Activated T-helper 9 cell treated with anti-CD3 and anti-CD28 coated beads, Interleukin-2, amount 50 U/mL, for 16 hours (primary cell): ENCODE results near the gene ITPR2.
"Not testable (repeated sequence)": the region's sequence is repeated elsewhere in the genome, so short reads cannot be mapped to it uniquely, and the experiment has no call there.

Experiments used
- DNase-seq: peaks from one replicate; pipeline ENCODE4 v3.0.0-alpha.2; 2020; ENCODE audit warnings: low read depth

The ITPR2 gene

DNA sequence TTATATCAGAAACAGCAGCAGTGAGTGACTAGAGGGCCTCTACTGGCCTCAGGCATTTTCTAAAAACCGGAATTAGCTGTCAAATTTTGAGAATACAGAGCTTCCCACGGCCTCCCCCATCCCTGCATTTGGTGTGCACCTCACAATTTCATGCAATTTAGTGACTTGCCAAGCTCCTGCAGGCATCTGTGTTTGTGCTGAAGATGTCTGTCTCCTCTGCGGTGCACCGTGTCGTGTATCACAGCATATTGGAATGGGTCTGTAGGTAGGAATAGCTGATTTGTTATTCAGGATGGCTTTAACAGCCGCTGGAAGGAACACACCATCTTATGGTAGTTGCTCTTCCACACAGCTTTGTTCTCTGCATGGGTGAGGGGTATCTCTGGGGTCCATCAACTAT, 497.3 kb downstream of the ITPR2 start:
- no peak for DNase-seq

DNA sequence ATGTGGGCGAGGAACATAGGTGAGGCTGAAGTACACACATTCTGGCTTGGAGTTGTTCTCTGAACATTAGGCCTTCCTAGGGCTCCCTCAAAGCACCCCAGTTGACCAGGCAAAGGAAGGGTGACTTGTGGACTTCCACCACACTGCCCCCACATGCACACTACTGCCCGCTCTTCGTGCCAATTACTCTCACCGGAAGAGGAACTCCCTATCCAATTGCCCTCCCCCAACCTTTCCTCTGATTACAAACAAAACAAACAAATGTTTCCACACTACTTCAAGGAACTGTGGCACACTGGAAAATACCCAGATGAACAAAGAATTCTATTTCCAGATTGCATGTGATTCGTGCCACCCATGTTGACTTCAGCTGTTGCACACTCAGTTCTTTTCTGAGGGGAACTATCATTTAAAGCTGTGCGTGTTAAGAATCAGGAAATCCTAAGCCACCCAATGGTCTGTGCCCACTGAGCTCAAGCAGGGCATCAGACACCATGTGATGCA, 498.3 kb downstream of the ITPR2 start:
- DNase-seq: no peak

DNA sequence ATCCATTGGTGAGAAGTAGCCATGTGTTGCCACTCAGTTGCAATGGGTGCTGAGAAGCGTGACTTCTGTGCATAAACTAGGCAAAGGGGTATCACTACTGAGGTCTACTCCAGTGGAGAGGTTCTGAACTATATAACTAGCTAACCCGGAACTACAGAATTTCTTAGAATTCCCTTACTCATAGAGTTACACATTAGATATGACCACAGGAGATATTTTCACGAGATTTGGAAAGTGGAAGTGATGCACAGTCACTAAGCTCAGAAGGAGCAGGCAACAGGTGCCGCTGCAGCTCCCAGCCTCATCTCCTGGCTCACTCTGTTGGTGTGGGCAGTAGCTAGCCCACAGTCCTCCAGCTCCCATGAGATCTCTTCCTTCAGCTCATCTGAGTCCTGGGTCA, 501.0 kb downstream of the ITPR2 start:
- DNase-seq: no peak

DNA sequence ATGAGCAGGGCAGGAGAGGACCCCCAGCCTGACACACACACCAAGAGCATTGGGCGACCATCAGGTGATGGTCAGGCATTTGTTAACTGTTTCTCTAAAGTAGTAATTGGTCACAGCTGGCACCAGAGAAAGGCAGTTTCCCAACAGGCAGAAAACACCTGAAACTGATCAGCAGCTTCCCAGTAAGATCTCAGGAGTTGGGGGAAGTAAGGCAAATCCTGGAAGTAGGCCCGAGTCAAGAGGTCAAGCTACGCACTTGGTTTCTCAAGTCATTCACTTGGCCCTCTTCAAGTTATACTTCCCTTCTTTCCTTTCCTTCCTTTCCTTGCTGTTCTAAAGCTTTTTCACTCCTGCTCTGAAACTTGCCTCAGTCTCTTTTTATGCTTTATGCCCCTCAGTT, 501.9 kb downstream of the ITPR2 start:
- DNase-seq: no peak

DNA sequence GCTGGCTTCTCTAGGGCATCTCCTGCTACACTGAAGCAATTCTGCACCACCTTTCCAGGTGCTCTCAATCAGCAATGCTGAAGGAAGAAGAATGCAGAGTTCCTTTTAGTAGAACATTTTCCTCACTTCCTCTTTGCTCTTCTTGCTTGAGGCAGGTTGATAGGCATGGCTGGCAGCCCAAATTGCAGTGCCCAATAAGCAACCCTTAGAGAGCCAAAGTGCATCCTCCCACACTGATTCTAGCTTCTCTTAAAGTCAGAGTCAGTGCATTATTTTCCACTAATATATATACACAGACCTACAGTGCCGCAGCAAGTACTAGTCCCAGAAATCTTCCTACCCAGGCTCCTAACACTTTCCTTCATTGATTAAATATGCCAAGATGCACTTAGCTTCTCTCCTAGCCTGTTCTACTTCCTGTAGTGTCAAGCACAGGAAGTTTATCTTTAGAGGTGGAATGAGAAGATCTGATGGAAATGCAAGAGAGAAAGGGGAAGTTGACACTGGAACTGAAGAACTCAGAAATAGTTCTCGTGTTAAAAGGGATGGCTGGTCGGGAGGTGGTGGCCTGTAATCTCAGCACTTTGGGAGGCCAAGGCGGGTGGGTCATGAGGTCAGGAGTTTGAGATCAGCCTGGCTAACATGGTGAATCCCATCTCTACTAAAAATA, 504.9 kb downstream of the ITPR2 start:
- DNase-seq: no peak

DNA sequence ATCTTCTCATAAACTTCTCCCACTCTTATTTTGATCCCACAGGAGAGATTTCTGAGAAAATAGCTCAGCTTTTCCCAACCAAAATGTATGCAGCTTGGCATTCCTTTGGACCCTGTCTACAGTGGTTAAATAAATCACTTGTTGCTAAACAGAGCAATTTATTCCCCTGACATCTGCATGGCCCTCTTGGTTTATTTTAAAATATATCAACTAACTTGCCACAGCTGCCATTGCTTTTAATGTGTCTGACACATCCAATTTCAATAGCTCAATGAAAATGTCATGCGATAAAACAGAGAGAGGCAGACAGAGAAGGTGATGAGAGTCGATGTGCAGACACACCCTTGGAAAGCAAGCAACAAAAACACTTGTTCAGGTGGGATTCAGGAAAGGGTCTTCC, 509.3 kb downstream of the ITPR2 start:
- DNase-seq: no peak

DNA sequence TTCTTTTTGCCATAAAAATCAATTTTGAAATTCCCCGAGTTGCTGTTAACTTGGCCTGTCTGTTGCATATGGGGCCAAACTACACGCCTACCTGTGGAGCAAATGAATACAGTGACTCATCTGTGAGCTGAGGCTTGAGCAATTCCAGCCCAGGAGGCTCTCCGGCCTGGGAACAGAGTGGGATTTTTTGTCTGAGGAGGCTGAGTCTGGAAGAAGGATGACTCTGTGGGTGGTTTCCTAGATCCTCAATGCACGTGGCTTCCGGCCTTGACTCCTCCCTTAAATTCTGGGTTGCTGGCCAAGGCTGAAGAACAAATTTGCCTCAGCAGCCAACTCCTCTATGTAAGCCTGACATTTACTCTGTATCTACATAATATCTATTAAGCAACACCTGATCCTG, 513.5 kb downstream of the ITPR2 start:
- no peak for DNase-seq

DNA sequence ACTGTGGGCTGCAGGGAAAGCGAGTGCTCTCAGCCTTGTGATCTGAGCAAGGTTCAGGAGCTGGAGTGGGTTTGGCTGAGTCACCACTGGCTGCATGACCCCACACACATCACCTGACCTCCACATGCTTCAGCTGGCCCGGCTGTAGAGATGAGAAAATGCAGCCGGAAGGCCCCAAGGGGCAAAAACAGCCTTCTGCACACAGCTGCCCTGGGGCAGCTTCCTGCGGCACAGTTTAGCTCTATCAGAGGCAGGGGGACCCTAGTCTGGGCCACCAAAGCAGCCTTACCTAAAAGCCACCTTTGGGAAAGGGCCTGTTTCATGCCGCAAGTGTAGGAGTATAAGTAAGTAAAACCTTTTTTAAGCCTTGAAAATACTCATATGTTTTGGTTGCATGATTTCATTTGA, 514.3 kb downstream of the ITPR2 start:
- DNase-seq: no peak

DNA sequence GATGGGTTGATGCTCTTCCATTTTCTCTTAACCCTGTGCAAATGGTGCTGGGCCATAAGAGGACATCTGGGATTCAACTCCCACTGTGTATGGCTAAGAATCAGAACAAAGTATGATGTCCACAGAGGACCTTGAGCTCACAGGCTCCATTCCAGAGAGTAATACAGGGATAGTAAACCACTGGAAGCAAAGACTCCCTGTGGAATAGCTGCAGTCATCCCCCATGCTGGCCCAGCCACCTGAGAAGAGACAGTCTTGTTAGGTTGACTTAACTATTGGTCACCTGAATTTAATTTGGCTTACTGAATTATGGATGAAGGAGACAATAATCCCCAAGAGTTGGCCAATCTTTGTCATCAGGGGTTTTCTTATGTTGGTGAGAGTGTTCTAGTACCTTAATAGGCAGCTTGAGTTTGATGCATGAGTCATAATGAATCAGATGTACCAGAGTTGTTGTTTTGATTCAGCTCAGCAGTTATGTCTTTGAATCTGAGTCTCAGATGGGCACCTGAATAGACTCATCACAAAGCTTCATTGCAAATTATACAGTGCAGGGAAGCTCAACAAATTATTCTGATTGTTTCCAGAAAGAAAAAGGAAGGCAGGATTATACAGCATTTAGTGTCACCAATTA, 514.9 kb downstream of the ITPR2 start:
- DNase-seq: no peak

DNA sequence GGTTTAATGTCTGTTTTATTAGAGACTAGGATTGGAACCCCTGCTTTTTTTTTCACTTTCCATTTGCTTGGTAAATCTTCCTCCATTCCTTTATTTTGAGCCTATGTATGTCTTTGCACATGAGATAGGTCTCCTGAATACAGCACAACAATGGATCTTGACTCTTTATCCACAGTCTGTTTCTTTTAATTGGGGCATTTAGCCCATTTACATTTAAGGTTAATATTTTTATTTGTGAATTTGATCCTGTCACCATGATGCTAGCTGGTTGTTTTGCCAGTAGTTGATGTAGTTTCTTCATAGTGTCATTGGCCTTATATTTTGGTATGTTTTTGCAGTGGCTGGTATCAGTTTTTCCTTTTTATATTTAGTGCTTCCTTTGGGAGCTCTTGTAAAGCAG, 518.9 kb downstream of the ITPR2 start:
- not testable (repeated sequence) for DNase-seq

DNA sequence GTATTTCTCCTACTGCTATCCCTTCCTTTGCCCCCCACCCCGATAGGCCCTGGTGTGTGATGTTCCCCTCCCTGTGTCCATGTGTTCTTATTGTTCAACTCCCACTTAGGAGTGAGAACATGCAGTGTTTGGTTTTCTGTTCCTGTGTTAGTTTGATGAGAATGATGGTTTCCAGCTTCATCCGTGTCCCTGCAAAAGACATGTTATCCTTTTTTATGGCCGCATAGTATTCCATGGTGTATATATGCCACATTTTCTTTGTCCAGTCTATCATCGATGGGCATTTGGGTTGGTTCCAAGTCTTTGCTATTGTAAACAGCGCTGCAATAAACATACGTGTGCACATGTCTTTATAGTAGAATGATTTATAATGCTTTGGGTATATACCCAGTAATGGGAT, 522.5 kb downstream of the ITPR2 start:
- DNase-seq: not testable (repeated sequence)

DNA sequence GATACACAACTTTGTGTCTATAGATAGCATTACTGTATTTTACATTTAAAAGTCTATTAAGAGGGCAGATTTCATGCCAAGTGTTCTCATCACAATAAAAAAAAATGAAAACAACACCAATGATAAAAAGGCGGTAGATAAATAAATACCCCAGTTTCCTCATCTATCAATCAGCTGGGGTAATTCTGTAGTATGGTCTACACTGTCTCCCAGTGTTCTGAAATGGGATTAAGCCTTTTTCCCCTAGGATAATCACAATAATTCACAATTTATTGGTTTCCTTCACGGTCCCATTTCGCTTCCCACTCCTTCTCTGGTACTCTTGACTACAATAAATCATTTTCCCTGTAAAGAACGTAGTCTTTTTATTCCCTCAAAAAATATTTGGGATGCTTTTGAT, 523.4 kb downstream of the ITPR2 start:
- DNase-seq: no peak

DNA sequence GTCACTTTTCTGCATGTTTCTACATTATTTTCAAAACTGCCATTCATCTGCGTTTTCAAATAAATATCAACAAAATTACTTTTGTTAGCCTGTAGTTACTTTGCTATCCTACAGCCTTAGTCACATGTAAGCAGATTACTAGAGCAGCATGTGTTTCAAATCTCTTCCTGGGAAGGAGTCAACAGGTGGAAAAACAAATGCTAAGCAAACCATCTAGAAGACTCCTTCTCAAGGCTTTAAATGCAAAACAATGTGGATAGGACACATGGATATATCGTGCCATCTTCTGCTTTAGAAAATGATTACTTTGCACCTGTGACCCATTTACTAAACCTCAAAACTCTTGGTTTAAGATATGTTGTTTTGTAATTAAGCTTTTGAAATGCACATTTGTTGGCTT, 528.7 kb downstream of the ITPR2 start:
- DNase-seq: no peak

DNA sequence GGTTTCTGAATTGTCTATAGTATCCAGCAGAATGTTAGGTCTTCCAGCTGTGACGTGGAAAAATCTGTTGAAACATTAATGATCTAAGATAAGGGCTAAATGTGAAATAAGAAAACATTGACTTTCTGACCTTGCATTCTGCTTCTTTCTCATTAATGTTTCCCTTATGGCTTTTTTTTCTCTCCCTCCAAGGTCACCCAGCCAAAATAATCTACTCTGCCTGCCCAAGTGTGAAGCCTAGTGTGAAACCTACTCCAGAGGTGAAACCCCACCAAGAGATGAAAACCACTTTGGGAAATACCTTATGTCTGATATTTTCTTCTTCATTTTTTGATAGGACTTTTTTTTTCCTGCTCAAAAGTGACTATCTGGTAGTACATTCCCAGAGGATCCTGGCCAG, 529.6 kb downstream of the ITPR2 start:
- no peak for DNase-seq

DNA sequence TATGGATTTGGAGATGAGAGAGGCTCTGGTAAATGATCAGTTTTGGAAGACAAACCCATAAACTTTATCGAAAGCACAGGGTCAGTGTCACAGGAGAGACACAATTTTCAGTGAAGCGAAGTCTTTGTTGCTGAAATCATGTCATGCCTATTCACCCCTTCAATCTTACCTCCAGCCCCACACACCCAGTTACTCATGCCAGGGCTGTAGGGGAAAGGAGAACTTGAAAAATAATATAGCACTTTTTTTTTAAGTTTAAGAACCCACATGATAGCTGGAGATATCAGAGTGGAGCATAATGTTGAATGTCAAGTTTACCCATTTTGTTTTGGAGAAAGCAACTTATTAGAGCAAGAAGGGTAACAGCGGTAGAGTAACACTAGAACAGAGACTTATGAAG, 530.2 kb downstream of the ITPR2 start:
- no peak for DNase-seq

DNA sequence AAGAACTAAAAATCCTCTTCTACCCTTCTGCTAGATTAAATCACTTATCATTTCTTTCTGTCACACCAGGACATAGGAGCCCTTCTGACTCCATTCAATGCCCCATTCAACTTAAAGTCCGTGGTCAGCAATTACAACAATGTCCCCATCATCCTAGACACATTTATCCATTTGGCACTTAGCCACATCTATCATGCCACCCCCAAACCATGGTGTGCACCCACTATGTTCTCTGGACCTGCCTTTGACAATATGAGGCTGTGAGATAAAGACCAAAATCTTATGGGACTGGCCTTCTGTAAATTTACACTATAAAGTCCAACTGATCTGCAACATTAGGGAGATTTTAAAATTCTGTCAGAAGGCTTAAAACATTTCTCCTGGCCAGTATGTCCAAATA, 533.2 kb downstream of the ITPR2 start:
- no peak for DNase-seq

DNA sequence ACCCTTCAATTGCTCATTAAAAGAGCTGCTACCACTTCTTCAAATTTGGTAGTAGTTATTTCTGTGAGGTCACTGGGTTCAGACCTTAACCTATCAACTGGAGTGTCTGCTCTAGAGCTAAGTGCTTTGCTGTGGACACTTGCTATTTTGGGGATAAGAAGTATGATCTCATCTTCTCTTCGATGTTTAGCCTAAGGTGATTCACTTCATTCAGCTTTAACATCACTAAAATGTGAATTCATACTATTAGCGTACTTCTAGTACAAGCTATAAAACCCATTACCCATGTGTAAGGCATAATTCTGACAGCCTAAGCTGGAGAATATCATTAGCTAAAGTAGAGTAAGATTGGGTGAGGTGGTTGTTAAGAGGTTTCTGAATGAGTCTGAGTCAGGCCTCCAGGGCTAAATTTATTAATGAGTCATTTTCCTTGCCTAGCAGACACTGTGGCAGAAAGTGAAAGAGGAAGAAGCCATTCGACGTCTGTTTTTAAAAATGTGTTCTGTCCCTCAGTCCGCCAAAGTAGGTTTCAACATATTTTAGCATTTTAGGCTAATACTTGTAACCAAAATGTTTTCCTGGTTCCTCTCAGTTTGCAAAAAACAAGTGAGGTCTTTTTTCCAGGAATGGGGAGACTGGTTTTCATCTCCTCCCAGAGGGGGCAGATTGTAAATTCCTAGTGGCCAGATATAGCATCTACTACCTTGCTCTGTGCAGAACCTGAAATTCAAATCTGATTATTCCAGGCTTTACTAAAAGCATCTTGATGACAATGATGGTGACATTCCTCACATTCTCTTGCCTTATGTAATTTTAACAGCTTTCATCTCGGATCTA, 534.0 kb downstream of the ITPR2 start:
- DNase-seq: no peak

DNA sequence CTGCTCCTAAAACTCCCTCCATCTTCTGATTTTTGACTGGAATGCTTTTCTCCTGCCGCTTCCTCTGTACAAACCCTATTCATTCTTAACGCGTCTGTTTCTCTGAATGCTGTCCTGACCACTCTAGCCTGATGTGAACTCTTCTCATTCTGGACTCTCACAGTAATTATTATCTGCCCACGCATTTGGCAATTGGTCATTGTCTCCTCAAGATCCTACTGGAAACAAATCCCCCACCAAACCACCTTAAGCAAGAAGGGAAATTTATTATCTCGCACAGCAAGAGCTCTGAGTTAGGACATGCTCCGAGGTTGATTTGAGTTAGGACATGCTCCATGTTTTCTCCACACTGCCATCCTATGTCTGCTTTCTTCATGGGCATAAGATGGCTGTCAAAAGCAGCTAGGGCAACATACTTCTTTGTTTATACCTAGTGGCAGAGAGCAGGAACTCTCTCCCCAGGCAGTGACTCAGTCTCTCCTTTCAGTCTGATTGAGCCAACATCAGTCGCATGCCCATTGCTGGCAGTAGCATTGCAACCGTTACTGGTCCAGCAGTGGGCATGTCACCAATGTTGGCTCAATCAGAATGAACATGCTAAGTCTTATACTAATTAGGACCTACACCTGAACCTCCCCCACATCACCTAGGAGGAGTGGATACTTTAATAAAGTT, 535.5 kb downstream of the ITPR2 start:
- DNase-seq: no peak

DNA sequence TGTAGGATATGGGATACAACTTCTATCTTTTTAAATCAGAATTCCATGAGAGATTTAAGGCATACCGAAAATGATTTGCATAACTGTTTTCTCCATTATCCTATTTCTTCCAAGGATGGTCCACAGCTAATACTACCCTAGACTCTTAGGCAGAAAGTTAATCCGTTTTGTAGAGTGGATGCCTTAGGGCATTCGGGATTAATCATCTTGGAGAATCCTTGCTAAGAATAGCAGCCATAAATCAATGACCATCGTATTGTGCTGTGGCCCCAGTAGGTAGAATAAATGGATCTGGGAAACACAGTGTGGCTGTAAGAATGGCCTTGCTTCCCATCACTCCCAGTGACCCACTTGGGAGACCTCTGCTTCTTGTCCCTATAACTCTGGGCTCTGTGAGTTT, 538.0 kb downstream of the ITPR2 start:
- DNase-seq: no peak

DNA sequence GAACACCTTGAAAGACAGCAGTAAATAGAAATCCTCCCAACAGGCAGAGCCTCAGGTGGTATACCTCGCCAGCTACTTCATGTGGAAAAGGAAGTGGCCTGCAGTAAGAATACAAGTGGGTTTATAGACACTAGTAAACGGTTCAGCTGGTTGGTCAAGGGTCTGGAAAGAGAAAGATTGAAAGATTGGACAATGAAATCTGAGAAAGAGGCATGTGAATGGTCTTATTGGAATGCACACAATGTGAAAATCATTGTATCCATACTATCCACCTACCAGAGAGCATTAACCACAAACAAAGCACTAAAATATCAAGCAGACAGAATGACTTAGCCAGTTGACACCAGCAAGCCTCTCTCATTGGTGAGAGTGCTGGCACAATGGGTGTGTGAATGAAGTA, 539.4 kb downstream of the ITPR2 start:
- DNase-seq: no peak

DNA sequence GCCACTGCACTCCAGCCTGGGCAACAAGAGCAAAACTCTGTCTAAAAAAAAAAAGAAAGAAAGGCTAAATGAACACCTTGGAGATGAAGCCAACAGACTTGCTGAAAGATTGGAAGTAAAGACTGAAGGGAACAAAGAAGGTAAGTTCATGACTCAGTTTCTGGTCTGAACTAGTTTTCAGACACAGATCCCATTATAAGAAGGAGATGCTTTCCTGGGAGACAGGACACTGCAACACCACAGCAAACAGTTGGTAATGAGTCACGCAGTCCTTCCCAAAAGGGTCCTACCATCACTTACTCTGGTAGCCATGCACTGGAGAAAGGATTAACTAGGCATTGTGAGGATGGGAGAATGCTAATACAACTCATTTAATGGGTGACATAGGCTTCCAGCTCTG, 540.4 kb downstream of the ITPR2 start:
- DNase-seq: no peak

DNA sequence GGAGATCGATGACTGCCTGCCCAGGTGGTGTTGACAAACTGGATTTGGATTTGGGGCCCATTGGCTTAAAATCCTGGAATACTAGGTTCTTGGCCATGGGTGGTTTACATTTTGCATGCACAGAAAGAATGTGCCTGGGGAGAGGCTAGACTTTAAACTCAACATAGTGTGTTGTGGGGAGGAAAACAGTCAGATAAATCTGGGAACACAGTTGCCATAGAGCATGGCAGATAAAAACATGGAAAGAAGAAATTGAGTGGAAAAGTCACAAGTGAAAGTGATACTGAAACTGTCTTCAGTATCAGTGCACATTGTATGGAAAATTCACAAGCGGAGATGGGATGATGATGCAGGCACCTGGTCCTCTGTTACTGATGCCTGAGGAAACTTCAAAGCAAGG, 542.4 kb downstream of the ITPR2 start:
- DNase-seq: no peak
